NCI-H1694 (cell line): Measurements from ENCODE around the gene RRP8.

ENCODE experiments used
- DNase-seq: peaks from one replicate; lab custom pipeline; 2025; lab: John Stamatoyannopoulos, UW

The RRP8 gene

DNA sequence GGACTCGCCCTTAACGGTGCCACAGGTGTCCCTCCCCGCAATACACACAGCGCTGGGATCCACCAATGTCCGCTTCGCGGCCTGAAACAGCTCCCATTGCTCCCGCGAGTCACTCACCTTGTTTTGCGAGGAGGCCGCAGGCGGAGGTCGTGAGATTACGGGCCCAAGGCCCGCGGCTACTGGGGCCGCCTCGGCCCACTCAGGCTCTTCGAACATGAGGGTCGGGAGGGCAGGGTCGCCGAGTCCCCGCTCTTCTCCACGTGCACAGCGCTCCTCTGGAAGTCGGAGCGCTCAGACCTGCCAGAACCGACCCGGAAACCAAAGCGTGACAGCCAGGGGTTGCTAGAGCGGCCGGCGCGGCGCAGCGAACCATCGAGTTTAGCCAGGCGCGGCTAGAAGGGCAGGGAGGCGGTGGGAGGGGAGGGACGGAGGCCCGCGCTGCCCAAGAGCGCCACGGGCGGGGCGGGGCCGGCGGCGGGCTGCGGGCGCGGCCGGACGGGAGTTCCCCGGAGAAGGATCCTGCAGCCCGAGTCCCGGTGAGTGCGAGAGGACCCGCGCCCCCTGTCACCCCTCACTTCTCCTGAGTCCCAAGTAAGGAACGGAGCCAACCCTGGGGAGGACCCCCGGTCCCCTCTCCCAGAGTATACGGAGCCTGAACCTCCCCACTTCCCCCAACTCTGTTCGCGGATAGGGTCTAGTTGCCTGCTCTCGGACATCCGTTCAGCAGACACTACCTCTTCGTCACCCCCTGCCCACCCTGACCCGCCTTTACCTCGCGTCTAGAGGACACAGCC is at the start of gene RRP8, which contains the start of gene ILK:
Gene RRP8 (minus strand): TSS at position 330 of the 794 bp plus-strand sequence. CDS start 114 bp downstream, at position 216.
Gene ILK (plus strand): TSS at position 488 of the 794 bp plus-strand sequence. CDS start 498 bp downstream, outside the sequence.
- peak; percentile 52 for DNase-seq

GRCh38 chr11:6653097-6653496 is 49.7 kb upstream of the RRP8 start:
- DNase-seq = no peak

- no peak for DNase-seq
Observed at GRCh38 chr11:6652182-6652581, 48.8 kb upstream of the RRP8 start.

- DNase-seq = no peak
Observed at GRCh38 chr11:6650980-6651379, 47.6 kb upstream of the RRP8 start.

- no peak for DNase-seq
Observed at GRCh38 chr11:6650104-6650503, 46.7 kb upstream of the RRP8 start.

DNA sequence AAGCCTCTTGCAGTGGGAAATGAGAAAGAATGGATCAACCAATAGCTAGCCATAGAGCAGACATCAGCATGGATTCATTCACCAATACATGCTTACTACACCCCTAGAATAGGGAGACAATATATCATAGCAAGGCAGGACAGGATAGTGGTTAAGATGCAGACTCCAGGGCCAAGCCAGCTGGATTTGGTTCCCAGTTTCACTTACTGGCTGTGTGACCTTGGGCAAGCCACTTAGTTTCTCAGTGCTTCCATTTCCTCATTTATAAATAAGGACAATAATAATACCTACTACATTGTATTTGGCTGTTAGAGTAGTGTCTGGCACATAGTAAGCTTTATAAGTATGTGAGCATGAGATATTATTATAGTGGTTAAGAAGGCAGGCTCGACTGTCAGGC is 45.1 kb upstream of the RRP8 start:
- no peak for DNase-seq

GRCh38 chr11:6647836-6648235 is 44.4 kb upstream of the RRP8 start:
- DNase-seq = no peak

DNA sequence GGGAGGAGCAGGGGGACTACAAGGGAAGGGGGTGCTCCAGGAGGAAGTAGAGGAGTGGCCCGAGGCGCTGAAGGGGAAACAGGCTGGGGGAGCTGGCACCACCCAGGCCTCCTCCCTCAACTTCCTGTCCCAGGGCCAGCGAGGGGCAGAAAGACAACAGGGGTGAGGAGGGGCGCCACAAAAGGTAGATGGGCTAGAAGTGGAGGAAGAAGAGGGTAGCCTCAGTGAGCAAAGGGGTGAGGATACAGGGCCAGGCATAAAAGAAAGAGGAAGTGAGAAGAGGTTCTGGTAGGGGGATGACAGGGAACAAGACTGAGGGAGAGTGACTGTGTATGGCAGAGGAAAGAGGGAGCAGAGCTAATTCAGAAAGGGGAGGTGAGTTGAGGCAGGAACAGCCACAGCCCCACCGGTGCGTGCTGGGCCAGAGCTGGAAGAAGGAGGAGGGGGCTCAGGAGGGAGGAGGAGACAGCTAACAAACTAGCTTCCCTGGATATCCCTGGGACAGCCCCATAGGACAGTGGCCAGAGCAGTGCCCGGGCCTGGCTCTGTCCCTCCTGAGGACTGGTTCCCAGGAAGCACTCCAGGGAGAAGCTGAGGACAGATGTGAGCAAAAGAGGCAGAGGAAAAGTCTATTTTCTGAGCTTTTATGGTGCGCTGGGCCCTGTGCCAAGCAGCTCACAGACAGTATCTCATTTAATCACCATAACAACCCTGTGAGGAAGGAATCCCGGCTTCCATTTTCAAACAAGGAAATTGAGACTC is 43.7 kb upstream of the RRP8 start:
- DNase-seq = no peak

- no peak for DNase-seq
Observed at GRCh38 chr11:6646576-6646917, 43.1 kb upstream of the RRP8 start.

DNA sequence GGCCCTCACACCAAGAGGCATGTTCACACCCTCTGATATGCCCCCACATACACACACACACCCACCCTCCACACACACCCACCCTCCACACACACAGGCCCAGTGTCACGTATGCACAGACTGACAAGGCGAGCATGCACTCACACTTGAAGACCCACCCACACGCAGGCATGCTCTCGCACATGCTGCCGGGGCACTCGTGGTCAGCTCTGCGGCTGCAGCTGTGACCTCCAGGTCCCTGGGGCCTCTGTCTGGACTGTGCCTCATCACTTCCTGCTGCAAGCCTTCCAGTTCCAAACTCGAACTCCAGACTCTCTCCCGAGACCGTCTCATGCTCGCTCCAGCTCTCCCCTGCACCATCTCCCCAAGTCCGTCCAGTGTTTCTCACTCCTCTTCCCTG is 42.7 kb upstream of the RRP8 start:
- DNase-seq = no peak

- DNase-seq = no peak
Observed at GRCh38 chr11:6642957-6643356, 39.5 kb upstream of the RRP8 start.

- DNase-seq = no peak
Observed at GRCh38 chr11:6640985-6641701, 37.7 kb upstream of the RRP8 start.

GRCh38 chr11:6640036-6640984 is 36.9 kb upstream of the RRP8 start:
- DNase-seq = no peak

DNA sequence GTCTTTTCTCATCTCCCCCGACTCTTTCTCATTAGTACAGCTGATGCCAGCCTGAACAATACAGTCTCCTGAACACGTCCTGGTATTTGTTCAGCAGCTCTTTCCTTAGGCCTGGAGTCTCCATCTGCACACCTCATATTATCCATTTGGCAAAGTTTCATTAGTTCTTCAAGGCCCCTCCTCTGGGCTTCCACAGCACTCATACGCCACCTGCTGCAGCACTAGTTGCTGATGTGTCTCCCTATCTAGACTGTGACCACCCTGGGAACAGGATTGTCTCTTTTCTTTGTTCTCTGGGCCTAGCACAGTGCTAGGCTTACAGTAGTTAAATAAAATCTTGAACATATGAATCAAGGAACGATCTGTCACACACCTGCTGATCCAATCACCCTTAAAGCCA is 35.0 kb upstream of the RRP8 start:
- no peak for DNase-seq

GRCh38 chr11:6637871-6638270 is 34.5 kb upstream of the RRP8 start:
- no peak for DNase-seq

- no peak for DNase-seq
Observed at GRCh38 chr11:6636480-6636879, 33.1 kb upstream of the RRP8 start.

GRCh38 chr11:6635082-6635932 is 31.9 kb upstream of the RRP8 start:
- DNase-seq = no peak

DNA sequence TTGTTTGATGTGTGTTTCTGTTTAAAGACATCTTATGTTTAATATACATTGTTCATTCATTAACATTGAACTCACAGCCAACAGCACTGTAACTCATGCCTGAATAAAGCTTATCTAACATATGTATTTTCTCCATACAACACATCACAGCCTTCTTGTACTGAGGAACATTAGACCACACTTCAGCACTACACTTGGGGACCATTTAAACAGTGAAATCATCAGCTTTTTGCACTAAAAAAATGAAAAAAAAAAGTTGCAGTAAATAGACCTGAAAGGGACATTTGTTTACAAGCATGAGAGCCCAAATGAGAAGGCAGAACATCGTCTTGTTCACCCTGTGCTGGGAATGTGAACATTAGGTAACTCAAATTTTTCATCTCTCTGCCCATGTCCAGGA is 31.1 kb upstream of the RRP8 start:
- DNase-seq = no peak

DNA sequence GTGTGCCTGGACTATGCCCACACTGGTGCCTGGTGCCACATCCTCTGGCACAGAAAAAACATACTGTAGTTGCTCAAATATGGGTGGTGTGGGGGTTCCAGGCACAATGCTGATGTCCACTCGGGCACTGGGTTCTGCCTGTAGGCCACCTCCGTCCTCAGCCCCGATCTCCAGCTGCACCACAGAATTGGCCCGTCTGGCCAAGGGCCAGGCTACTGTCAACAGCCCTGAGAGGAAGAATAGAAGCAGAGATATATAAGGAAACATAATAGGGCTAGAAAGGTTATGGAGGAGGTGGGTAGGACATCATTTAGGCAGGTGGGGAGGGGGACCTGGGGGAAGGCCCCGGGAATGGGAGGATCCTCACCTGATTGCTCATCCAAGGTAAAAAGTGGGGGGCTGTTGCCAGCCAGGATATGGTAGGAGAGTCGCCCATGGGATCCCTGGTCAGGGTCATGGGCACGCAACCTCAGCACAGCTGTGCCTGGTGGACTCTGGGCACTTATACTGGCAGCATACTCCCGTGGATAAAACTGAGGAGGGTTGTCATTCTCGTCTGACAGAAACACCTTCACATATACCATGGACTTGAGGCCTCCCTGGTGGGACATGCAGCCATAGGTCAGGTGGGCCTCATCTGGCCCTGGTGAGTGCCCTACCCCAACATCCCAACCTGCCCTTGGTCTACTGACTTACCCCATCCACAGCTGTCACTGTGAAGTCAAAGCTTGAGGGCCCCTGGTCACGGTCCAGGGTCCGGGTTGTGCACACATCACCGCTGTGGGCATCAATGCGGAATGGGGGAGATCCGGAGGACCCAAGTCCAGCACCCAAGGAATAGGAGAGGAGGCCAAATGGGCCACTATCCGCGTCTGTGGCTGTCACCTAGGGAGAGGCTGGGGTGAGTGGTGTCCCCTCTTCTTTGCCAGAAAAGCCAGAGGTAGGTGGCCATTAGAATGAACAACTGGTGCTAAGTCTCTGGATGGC is 30.3 kb upstream of the RRP8 start:
- no peak for DNase-seq
